ENCODE data around the gene DISP2.

The DISP2 gene

GRCh38 chr15:40344631-40345120, 13.3 kb upstream of the DISP2 start:
- H2BK15ac ChIP-seq (ENCODE audit: low read length), result no peak overlapping the region
- no peak overlapping the region for H4K8ac ChIP-seq (ENCODE audit: low read depth, low read length)
- H2BK12ac ChIP-seq (ENCODE audit: low read length), result peak overlapping the region; percentile 79
- no peaks in the 10 kb centered on the region for H3K36me3 ChIP-seq (replicated peaks in 1 of 2; ENCODE audit: control insufficient read depth in 2 of 2, insufficient read depth in 2 of 2, low read length in 2 of 2)
- H3K4me3 ChIP-seq (ENCODE audit: low read length in 2 of 2), result no peak overlapping the region
- H3K9ac ChIP-seq (ENCODE audit: low read depth, low read length, poor library complexity), result no peak overlapping the region
- H3K79me1 ChIP-seq (ENCODE audit: low read depth, low read length), result no peaks in the 10 kb centered on the region
- H3K23ac ChIP-seq (ENCODE audit: low read depth, low read length, poor library complexity), result no peak overlapping the region
- no peak overlapping the region for H2BK5ac ChIP-seq (ENCODE audit: low read length)
- peaks cover 0 to 44% (median 0%) of the 10 kb centered on the region in 3 experiments for H3K27me3 ChIP-seq (ENCODE audit: control insufficient read depth in 3 of 3, insufficient read depth in 3 of 3, low read depth in 1 of 3, low read length in 3 of 3)
- no CpG with 5 or more reads among the region's 15 CpGs for WGBS, 2 donors (ENCODE audit: extremely low coverage in 2 of 2, insufficient read length in 2 of 2, insufficient replicate concordance in 1 of 2)
- H3K4me2 ChIP-seq (ENCODE audit: insufficient read depth, low read length, poor library complexity, severe bottlenecking), result no peak overlapping the region
- no peak overlapping the region for H2BK120ac ChIP-seq (ENCODE audit: low read depth, low read length)
- H2AFZ ChIP-seq (ENCODE audit: low read length), result peak overlapping the region; percentile 14
- no peak for DNase-seq (ENCODE audit: low spot score)
- H3K9me3 ChIP-seq (replicated peaks in 1 of 2; ENCODE audit: control insufficient read depth in 2 of 2, insufficient read depth in 1 of 2, low read depth in 1 of 2, low read length in 2 of 2), result no peaks in the 10 kb centered on the region
- peaks cover 2 to 12% of the 10 kb centered on the region in 2 donors for H3K4me1 ChIP-seq (ENCODE audit: control insufficient read depth in 2 of 2, insufficient read depth in 1 of 2, low read depth in 1 of 2, low read length in 2 of 2)
- no peak overlapping the region for H3K4ac ChIP-seq (ENCODE audit: low read length)
- peak overlapping the region; percentile 80 for H2AK5ac ChIP-seq (ENCODE audit: low read depth, low read length)
- no peak overlapping the region for H4K91ac ChIP-seq (ENCODE audit: low read depth, low read length, poor library complexity)
- peak overlapping the region; percentile 72 for H3K14ac ChIP-seq (ENCODE audit: low read length)
- no peak overlapping the region for H3K27ac ChIP-seq (replicated peaks; ENCODE audit: low read length)
- peak overlapping the region; percentile 82 for H3K18ac ChIP-seq (ENCODE audit: low read length)

- H3K4me3 ChIP-seq (ENCODE audit: low read length in 2 of 2), result peak overlapping the region in 1 of 2 donors; percentile 6
- peak overlapping the region; percentile 79 for H2BK12ac ChIP-seq (ENCODE audit: low read length)
- H3K14ac ChIP-seq (ENCODE audit: low read length), result no peak overlapping the region
- H3K9me3 ChIP-seq (replicated peaks in 1 of 2; ENCODE audit: control insufficient read depth in 2 of 2, insufficient read depth in 1 of 2, low read depth in 1 of 2, low read length in 2 of 2), result no peaks in the 10 kb centered on the region
- H3K9ac ChIP-seq (ENCODE audit: low read depth, low read length, poor library complexity), result no peak overlapping the region
- no peak overlapping the region for H2BK5ac ChIP-seq (ENCODE audit: low read length)
- no peak for DNase-seq (ENCODE audit: low spot score)
- no peak overlapping the region for H3K18ac ChIP-seq (ENCODE audit: low read length)
- no peak overlapping the region for H3K23ac ChIP-seq (ENCODE audit: low read depth, low read length, poor library complexity)
- H3K27ac ChIP-seq (replicated peaks; ENCODE audit: low read length), result no peak overlapping the region
- WGBS, 2 donors (ENCODE audit: extremely low coverage in 2 of 2, insufficient read length in 2 of 2, insufficient replicate concordance in 1 of 2), result no CpG with 5 or more reads among the region's 10 CpGs
- H3K4me2 ChIP-seq (ENCODE audit: insufficient read depth, low read length, poor library complexity, severe bottlenecking), result no peak overlapping the region
- peak overlapping the region; percentile 14 for H2AFZ ChIP-seq (ENCODE audit: low read length)
- H2BK15ac ChIP-seq (ENCODE audit: low read length), result no peak overlapping the region
- no peak overlapping the region for H4K91ac ChIP-seq (ENCODE audit: low read depth, low read length, poor library complexity)
- H3K27me3 ChIP-seq (ENCODE audit: control insufficient read depth in 3 of 3, insufficient read depth in 3 of 3, low read depth in 1 of 3, low read length in 3 of 3), result peaks cover 0 to 48% (median 0%) of the 10 kb centered on the region in 3 experiments
- no peaks in the 10 kb centered on the region for H3K79me1 ChIP-seq (ENCODE audit: low read depth, low read length)
- H3K4ac ChIP-seq (ENCODE audit: low read length), result no peak overlapping the region
- H4K8ac ChIP-seq (ENCODE audit: low read depth, low read length), result no peak overlapping the region
- H3K4me1 ChIP-seq (ENCODE audit: control insufficient read depth in 2 of 2, insufficient read depth in 1 of 2, low read depth in 1 of 2, low read length in 2 of 2), result peaks cover 2 to 7% of the 10 kb centered on the region in 2 donors
- peak overlapping the region; percentile 80 for H2AK5ac ChIP-seq (ENCODE audit: low read depth, low read length)
- no peak overlapping the region for H2BK120ac ChIP-seq (ENCODE audit: low read depth, low read length)
- H3K36me3 ChIP-seq (replicated peaks in 1 of 2; ENCODE audit: control insufficient read depth in 2 of 2, insufficient read depth in 2 of 2, low read length in 2 of 2), result no peaks in the 10 kb centered on the region
Measured at GRCh38 chr15:40345225-40345866, 12.7 kb upstream of the DISP2 start.

- no peak overlapping the region for H3K4me2 ChIP-seq (ENCODE audit: insufficient read depth, low read length, poor library complexity, severe bottlenecking)
- no peak overlapping the region for H3K4ac ChIP-seq (ENCODE audit: low read length)
- H3K79me1 ChIP-seq (ENCODE audit: low read depth, low read length), result no peaks in the 10 kb centered on the region
- no peaks in the 10 kb centered on the region for H3K36me3 ChIP-seq (replicated peaks in 1 of 2; ENCODE audit: control insufficient read depth in 2 of 2, insufficient read depth in 2 of 2, low read length in 2 of 2)
- H4K91ac ChIP-seq (ENCODE audit: low read depth, low read length, poor library complexity), result no peak overlapping the region
- no peak overlapping the region for H2BK120ac ChIP-seq (ENCODE audit: low read depth, low read length)
- H2AK5ac ChIP-seq (ENCODE audit: low read depth, low read length), result peak overlapping the region; percentile 72
- no peak overlapping the region for H3K23ac ChIP-seq (ENCODE audit: low read depth, low read length, poor library complexity)
- no peak overlapping the region for H3K18ac ChIP-seq (ENCODE audit: low read length)
- no peak overlapping the region for H4K8ac ChIP-seq (ENCODE audit: low read depth, low read length)
- no peak for DNase-seq (ENCODE audit: low spot score)
- H2BK12ac ChIP-seq (ENCODE audit: low read length), result no peak overlapping the region
- H3K27me3 ChIP-seq (ENCODE audit: control insufficient read depth in 3 of 3, insufficient read depth in 3 of 3, low read depth in 1 of 3, low read length in 3 of 3), result peaks cover 0 to 55% (median 0%) of the 10 kb centered on the region in 3 experiments
- H3K4me3 ChIP-seq (ENCODE audit: low read length in 2 of 2), result no peak overlapping the region
- peak overlapping the region; percentile 7 for H2BK5ac ChIP-seq (ENCODE audit: low read length)
- no peaks in the 10 kb centered on the region for H3K9me3 ChIP-seq (replicated peaks in 1 of 2; ENCODE audit: control insufficient read depth in 2 of 2, insufficient read depth in 1 of 2, low read depth in 1 of 2, low read length in 2 of 2)
- no peak overlapping the region for H3K14ac ChIP-seq (ENCODE audit: low read length)
- H3K4me1 ChIP-seq (ENCODE audit: control insufficient read depth in 2 of 2, insufficient read depth in 1 of 2, low read depth in 1 of 2, low read length in 2 of 2), result peaks cover 0 to 2% of the 10 kb centered on the region in 2 donors
- H3K9ac ChIP-seq (ENCODE audit: low read depth, low read length, poor library complexity), result no peak overlapping the region
- no peak overlapping the region for H2AFZ ChIP-seq (ENCODE audit: low read length)
- H2BK15ac ChIP-seq (ENCODE audit: low read length), result no peak overlapping the region
- WGBS, 2 donors (ENCODE audit: extremely low coverage in 2 of 2, insufficient read length in 2 of 2, insufficient replicate concordance in 1 of 2), result no CpG with 5 or more reads among the region's 6 CpGs
- H3K27ac ChIP-seq (replicated peaks; ENCODE audit: low read length), result no peak overlapping the region
Measured at GRCh38 chr15:40345867-40346578, 12.0 kb upstream of the DISP2 start.

All from neuronal stem cell (in vitro differentiated cells).